Measurements from ENCODE around the gene PPP1R9B. TPM values are rescaled to one million over a fixed set of nuclear protein-coding genes. Genes with fewer than 3 reads are reported as not detected.

The PPP1R9B gene
- total RNA-seq, 4 donors from 2014 or later: 9.2 to 65.3 (median 20.6) TPM

DNA sequence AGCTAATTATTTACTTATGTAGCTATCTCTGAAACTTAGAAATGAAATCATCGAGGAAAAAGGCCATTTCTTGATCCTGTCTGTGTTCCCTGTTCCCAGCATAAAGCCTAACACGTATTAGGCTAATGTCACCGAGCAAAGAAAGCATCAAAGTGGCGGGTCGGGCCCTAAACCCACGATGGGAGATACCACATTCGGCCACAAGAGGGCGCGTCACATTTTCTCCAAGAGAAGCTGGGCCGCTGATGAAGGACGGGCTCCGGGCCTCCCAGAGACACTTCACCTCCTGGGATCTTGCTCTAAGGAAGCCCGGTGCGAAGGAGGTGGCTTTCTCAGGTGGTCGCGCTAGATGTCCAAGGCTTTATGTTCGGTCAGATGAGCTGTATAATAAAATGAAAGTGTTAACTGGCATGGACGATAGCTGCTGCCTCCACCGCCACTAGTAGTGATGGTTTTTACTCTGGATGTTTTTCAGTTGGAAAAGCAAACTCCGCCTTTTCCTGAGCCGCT lies 56.2 kb downstream of the PPP1R9B start:
- peaks cover 0 to 13% of the 10 kb centered on the region in 2 donors for H3K4me1 ChIP-seq
- peak overlapping the region; percentile 78 to 84 for H3K27ac ChIP-seq
- intact Hi-C loops (cut with DNase I; ENCODE audit: low total_unique reads): no loop called here
- no peaks in the 10 kb centered on the region for H3K36me3 ChIP-seq
- H3K9me3 ChIP-seq: no peaks in the 10 kb centered on the region
- DNase-seq: peak; percentile 91 to 92
- H3K27me3 ChIP-seq: no peaks in the 10 kb centered on the region
- no peak for TF ChIP-seq POLR2A (IDR thresholded peaks at IDR 0.05)
- TF ChIP-seq, protein P1, sequence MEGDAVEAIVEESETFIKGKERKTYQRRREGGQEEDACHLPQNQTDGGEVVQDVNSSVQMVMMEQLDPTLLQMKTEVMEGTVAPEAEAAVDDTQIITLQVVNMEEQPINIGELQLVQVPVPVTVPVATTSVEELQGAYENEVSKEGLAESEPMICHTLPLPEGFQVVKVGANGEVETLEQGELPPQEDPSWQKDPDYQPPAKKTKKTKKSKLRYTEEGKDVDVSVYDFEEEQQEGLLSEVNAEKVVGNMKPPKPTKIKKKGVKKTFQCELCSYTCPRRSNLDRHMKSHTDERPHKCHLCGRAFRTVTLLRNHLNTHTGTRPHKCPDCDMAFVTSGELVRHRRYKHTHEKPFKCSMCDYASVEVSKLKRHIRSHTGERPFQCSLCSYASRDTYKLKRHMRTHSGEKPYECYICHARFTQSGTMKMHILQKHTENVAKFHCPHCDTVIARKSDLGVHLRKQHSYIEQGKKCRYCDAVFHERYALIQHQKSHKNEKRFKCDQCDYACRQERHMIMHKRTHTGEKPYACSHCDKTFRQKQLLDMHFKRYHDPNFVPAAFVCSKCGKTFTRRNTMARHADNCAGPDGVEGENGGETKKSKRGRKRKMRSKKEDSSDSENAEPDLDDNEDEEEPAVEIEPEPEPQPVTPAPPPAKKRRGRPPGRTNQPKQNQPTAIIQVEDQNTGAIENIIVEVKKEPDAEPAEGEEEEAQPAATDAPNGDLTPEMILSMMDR (IDR thresholded peaks at IDR 0.05): peak; percentile 85 to 94 (median 88)
- peak overlapping the region; percentile 59 to 85 for H3K4me3 ChIP-seq

DNA sequence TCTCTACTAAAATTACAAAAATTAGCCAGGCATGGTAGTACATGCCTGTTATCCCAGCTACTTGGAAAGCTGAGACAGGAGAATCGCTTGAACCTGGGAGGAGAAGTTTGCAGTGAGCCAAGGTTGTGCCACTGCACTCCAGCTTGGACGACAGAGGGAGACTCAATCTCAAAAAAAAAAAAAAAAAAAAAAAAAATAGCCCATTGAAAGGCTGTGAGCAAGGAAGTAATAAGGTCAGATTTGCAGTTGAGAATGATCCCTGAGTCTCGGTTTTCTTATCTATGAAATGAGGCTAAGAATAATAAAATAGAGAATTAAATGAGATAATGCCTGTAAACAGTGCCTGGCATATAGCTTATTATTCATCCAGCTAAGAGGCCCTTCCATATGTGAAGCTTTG lies 56.7 kb downstream of the PPP1R9B start:
- no peak for DNase-seq
- H3K36me3 ChIP-seq: no peaks in the 10 kb centered on the region
- TF ChIP-seq, protein P1 (IDR thresholded peaks at IDR 0.05): no peak
- no peak for TF ChIP-seq POLR2A (IDR thresholded peaks at IDR 0.05)
- peaks cover 0 to 13% of the 10 kb centered on the region in 2 donors for H3K4me1 ChIP-seq
- H3K9me3 ChIP-seq: no peaks in the 10 kb centered on the region
- intact Hi-C loops (cut with DNase I; ENCODE audit: low total_unique reads): no loop called here
- H3K27me3 ChIP-seq: no peaks in the 10 kb centered on the region
- peak overlapping the region; percentile 78 to 84 for H3K27ac ChIP-seq
- no peak overlapping the region for H3K4me3 ChIP-seq

DNA sequence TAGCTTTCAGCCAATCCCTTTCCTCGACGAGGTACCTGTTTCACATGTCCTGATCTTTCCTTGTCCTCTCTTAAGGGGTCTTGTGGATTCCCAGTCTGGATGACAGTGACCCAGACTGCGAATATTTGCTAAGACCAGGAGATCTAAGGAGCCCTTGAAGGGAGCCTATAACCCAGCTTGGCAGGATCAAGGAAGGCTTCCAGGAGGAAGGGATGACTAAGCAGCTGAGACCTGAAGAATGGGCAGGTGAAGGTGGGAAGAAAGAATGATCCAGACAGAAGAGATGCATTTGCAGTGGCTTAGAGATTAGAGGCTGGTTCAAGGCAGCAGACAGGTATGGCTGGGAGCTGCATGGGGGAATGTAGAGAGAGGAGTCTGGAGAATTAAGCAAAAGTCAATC lies 57.2 kb downstream of the PPP1R9B start:
- Histone ChIP-seq H3K4me1 (peaks cover 0 to 13% of the 10 kb centered on the region in 2 donors), H3K36me3 (no peaks in the 10 kb centered on the region), H3K27ac (no peak overlapping the region), H3K9me3 (no peaks in the 10 kb centered on the region), H3K27me3 (no peaks in the 10 kb centered on the region), H3K4me3 (no peak overlapping the region)
- DNase-seq: no peak
- TF ChIP-seq, protein P1 (IDR thresholded peaks at IDR 0.05): no peak
- TF ChIP-seq POLR2A (IDR thresholded peaks at IDR 0.05): no peak
- intact Hi-C loops (cut with DNase I; ENCODE audit: low total_unique reads): no loop called here

DNA sequence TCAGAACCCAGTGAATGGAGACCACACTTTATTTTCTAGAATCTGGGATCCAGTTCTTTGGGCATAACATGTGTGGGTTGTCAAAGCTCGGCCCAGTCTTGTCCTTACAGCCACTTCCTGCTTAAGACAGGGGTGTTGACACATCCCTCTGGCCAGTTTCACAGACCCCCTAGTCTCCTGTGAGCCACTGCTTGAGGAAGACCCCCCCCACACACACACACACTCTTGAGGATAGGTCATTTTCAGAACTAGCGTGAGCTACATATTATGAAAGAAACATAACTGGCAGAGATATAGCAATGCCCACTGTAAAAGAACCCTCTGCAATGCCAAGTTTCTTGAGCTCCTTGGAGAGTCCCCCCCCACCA lies 58.6 kb downstream of the PPP1R9B start:
- no peak for TF ChIP-seq POLR2A (IDR thresholded peaks at IDR 0.05)
- TF ChIP-seq, protein P1 (IDR thresholded peaks at IDR 0.05): no peak
- intact Hi-C loops (cut with DNase I; ENCODE audit: low total_unique reads): no loop called here

DNA sequence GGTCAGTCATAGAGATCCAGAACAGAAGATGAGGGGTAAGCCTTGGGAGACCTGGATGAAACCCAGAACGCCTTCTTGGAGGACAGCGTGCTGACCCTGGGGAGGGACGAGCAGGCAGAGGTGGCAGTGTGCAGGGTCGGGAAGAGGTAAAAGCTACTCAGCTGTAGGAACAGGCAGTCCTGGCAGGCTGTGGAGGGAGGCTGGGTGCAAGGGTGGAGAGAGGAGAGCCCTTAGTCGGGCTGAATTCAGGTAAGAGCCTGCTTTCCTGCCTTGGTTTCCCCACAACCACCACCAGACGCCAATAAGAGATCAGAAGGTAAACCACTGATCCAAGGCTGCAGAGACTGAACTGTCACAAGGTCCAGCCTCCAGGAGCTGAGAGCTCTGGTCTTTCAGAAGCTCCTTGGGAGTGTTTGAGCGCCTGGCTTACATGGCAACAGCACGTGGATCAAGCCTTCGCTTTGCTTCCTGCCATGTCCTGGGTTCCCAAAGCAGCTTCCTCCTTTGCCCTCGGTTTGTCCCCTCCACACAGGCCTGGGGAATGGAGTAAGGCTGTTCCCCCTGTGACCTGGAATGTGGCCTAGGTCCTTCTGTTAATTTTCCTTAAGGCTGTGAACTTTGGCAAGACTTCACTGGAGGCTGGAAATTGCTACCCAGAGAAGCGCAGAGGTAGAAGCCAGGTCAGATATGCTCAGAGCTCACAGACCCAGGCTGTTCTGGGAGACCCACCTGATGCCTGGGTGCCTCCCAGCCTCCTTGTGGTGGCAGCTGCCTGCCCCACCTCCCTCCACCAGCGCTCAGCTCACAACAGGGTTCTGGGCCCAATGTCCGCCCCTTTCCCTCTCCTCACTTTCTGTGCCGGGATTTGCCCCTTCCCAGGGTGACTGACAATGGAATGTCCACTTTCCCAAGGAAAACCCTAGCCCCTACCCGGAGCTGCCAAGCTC lies 59.2 kb downstream of the PPP1R9B start:
- intact Hi-C loops (cut with DNase I; ENCODE audit: low total_unique reads): no loop called here
- no peaks in the 10 kb centered on the region for H3K27me3 ChIP-seq
- TF ChIP-seq POLR2A (IDR thresholded peaks at IDR 0.05): no peak
- TF ChIP-seq, protein P1 (IDR thresholded peaks at IDR 0.05): no peak

More for the DNA sequence above, 58.6 kb downstream of the PPP1R9B start:
- no peak for DNase-seq
- Histone ChIP-seq H3K36me3 (no peaks in the 10 kb centered on the region), H3K4me3 (no peak overlapping the region), H3K4me1 (peaks cover 0 to 11% of the 10 kb centered on the region in 2 donors), H3K27me3 (no peaks in the 10 kb centered on the region), H3K27ac (no peak overlapping the region), H3K9me3 (no peaks in the 10 kb centered on the region)

More for the DNA sequence above, 59.2 kb downstream of the PPP1R9B start:
- DNase-seq: no peak
- Histone ChIP-seq H3K27ac (no peak overlapping the region), H3K4me1 (peaks cover 0 to 4% of the 10 kb centered on the region in 2 donors), H3K36me3 (no peaks in the 10 kb centered on the region), H3K4me3 (no peak overlapping the region), H3K9me3 (no peaks in the 10 kb centered on the region)

Measured in uterus (tissue), 4 donors.